GM23248 (cell line): Measurements from ENCODE around the gene HEBP1. TPM values are rescaled to one million over a fixed set of nuclear protein-coding genes. Genes with fewer than 3 reads are reported as not detected.

ENCODE experiments used
- DNase-seq: peaks from one replicate; pipeline ENCODE4 v3.0.0-alpha.2; 2015
- H2AFZ ChIP-seq: fragments of 200-600 bp; sonication (generic); 2 replicates; pipeline ENCODE4 v1.6.1; 2016; ENCODE audit warnings: antibody characterized with exemption
- H3F3A ChIP-seq: fragments of 200-600 bp; sonication (generic); 2 replicates; pipeline ENCODE4 v1.6.1; 2016; ENCODE audit warnings: mild to moderate bottlenecking, antibody characterized with exemption, mixed run types; ENCODE audit not compliant: insufficient read depth
- H3K27ac ChIP-seq: fragments of 200-600 bp; sonication (generic); 2 replicates; pipeline ENCODE4 v1.5.1; 2016; ENCODE audit warnings: mild to moderate bottlenecking
- H3K27me3 ChIP-seq: fragments of 200-600 bp; sonication (generic); replicated peaks from 2 replicates; pipeline ENCODE4 v1.6.1; 2016; ENCODE audit warnings: mild to moderate bottlenecking; ENCODE audit not compliant: insufficient read depth
- H3K36me3 ChIP-seq: fragments of 200-600 bp; sonication (generic); 2 replicates; pipeline ENCODE4 v1.6.1; 2016; ENCODE audit warnings: low read depth, mild to moderate bottlenecking
- H3K4me1 ChIP-seq: fragments of 200-600 bp; sonication (generic); 2 replicates; pipeline ENCODE4 v1.6.1; 2016; ENCODE audit warnings: mild to moderate bottlenecking; ENCODE audit not compliant: insufficient read depth
- H3K4me2 ChIP-seq: fragments of 200-600 bp; sonication (generic); one replicate; pipeline ENCODE4 v1.6.1; 2016; ENCODE audit warnings: mild to moderate bottlenecking; ENCODE audit not compliant: unreplicated experiment
- H3K4me3 ChIP-seq: fragments of 200-600 bp; sonication (generic); 2 replicates; pipeline ENCODE4 v1.5.1; 2016; ENCODE audit warnings: mild to moderate bottlenecking
- H3K79me2 ChIP-seq: fragments of 200-600 bp; sonication (generic); 2 replicates; pipeline ENCODE4 v1.6.1; 2016; ENCODE audit warnings: mild to moderate bottlenecking; ENCODE audit not compliant: insufficient read depth
- H3K9ac ChIP-seq: fragments of 200-600 bp; sonication (generic); 2 replicates; pipeline ENCODE4 v1.6.1; 2016; ENCODE audit warnings: mild to moderate bottlenecking
- H3K9me2 ChIP-seq: fragments of 200-600 bp; sonication (generic); 2 replicates; pipeline ENCODE4 v1.6.1; 2016; ENCODE audit warnings: mixed run types, mild to moderate bottlenecking, moderate library complexity; ENCODE audit not compliant: insufficient read depth
- H3K9me3 ChIP-seq: fragments of 200-600 bp; sonication (generic); one replicate; pipeline ENCODE4 v1.6.1; 2017; ENCODE audit warnings: low read depth
- H4K20me1 ChIP-seq: fragments of 200-600 bp; sonication (generic); 2 replicates; pipeline ENCODE4 v1.6.0; 2016; ENCODE audit not compliant: insufficient read depth
- EZH2 ChIP-seq: fragments of 200-600 bp; sonication (generic); IDR thresholded peaks from 2 replicates; pipeline ENCODE4 v1.6.1; 2018; ENCODE audit warnings: antibody characterized with exemption, mild to moderate bottlenecking; ENCODE audit not compliant: insufficient read depth, poor library complexity, severe bottlenecking
- EZH2phosphoT487 ChIP-seq: fragments of 200-600 bp; sonication (generic); IDR thresholded peaks from 2 replicates; pipeline ENCODE4 v1.6.1; 2018; ENCODE audit warnings: antibody characterized with exemption, moderate library complexity, mild to moderate bottlenecking, low read depth; ENCODE audit not compliant: insufficient read depth
- WGBS, 2 experiments: methylation state at CpG; one replicate each; pipeline ENCODE4 v1.1.6; 2015 to 2017; ENCODE audit warnings: low lambda C conversion rate in 2 of 2, low coverage in 1 of 2; ENCODE audit errors: missing lambda C conversion rate in 2 of 2; 5-methylcytosine and 5-hydroxymethylcytosine counted together
- in situ Hi-C: fragments of 300-500 bp; cut with MboI; formaldehyde crosslinking; loops from 2 replicates; pipeline ENCODE4 v1.15.0; 2020
- polyA plus RNA-seq: library from polyadenylated mRNA; unstranded; fragments of >200 nt; fragmentation: Nextera tagmentation; extraction: Ambion mirVana; gene quantifications from 2 replicates; pipeline ENCODE4 v1.2.1, GENCODE V29; 2016
- total RNA-seq: library from RNA; depleted of rRNA; stranded (reverse); fragments of >200 nt; shearing (Covaris generic); gene quantifications from 2 replicates; pipeline ENCODE4 v1.2.3, GENCODE V29; 2014

HEBP1 gene
- total and polyA plus RNA-seq, 2 experiments from 2014 or later, result 17.4 to 83.0 TPM

DNA sequence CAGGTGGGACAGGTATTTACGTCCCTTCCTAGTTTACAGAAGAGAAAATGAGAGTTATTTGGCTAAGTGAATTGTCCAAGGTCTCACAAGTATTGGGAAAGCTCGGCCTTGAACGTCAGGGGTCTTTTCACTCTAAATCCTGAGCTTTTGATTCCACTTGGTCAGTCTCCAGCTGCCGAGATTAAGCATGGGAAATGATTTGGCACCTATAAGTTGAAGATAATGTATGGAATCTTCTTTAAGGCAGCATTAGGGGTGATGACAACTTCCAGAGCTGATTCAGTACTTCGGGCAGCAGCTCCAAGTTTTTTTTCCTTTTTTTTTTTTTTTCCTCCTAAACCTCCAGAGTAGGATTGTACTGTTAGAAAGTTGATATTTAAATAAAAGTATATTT, 44.8 kb upstream of the HEBP1 start:
- peak; percentile 51 for DNase-seq

DNA sequence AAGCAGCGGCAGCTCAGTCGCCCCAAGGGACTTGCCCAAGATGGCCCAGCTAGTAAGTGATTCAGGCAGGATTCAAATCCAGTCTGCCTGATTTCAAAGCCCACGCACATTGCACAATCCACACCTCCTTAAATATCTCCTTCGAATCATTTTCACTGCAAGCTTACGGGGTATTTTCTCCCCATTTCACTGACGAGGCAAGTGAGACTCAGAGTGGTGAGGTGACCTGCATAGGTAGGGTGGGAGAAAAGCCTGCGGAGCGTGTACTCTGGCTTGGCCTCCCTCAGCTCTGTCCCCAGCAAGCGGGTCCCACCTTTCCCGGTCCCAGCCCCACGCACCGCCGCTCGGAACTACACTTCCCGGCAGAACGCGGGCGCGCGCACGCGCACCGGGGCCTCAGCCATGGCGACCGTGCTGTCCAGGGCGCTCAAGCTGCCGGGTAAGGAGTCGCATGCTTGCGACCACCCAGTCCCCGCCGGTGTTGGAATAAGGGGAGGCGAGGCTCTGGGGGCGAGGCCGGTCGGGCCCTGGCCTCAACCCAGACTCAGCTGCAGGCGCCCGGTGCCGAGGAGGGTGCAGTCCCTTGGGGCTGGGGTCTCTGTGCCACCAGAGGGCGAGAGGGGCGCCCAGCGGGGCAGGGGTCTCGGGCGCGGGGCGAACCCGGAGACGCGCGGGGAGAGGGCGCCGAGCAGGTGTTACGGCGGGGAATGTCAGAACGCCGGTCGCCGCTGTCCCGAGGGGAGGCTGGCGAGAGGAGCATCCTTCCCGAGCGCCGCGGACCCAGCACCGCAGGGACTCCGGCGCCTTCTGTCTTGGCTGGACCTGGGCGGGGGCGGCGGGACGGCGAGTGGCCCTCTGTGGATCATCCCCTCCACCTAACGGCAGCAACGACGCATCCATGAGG, 44.2 kb upstream of the HEBP1 start, which contains the start of gene FAM234B:
Gene FAM234B (plus strand): TSS at position 380 of the 904 bp plus-strand sequence. CDS start 23 bp downstream, at position 403.
- Histone ChIP-seq H3K79me2 (peaks cover 44% of the 10 kb centered on the region), H3K4me3 (peak within 1 kb of the TSS; percentile 90), H3K27ac (no peak within 1 kb of the TSS), H3K36me3 (no peaks in the 10 kb centered on the region), H4K20me1 (no peaks in the 10 kb centered on the region), H3K27me3 (no peaks in the 10 kb centered on the region), H3K9ac (peak within 1 kb of the TSS; percentile 47), H3K4me1 (peaks cover 3% of the 10 kb centered on the region), H3K9me2 (no peaks in the 10 kb centered on the region), H2AFZ (peak within 1 kb of the TSS; percentile 97), H3K9me3 (no peaks in the 10 kb centered on the region), H3K4me2 (peak within 1 kb of the TSS; percentile 78), H3F3A (peaks cover 2% of the 10 kb centered on the region)
- in situ Hi-C loops, result loop anchor here (25.0 kb wide), 1 partner anchor 493 kb away; no protein-coding TSS in a partner anchor
- DNase-seq, result peak; percentile 89
- WGBS, 2 experiments, result 1% methylated on average over 46 to 74 of the region's 74 CpGs
- TF ChIP-seq EZH2, result no peak
- TF ChIP-seq EZH2phosphoT487, result no peak

More for the DNA sequence above, 44.8 kb upstream of the HEBP1 start:
- Histone ChIP-seq H3K4me3 (peak overlapping the region; percentile 90), H3K4me1 (peaks cover 9% of the 10 kb centered on the region), H3K4me2 (peak overlapping the region; percentile 78), H2AFZ (peak overlapping the region; percentile 97), H3K27me3 (no peaks in the 10 kb centered on the region), H3K9me2 (no peaks in the 10 kb centered on the region), H3F3A (peaks cover 8% of the 10 kb centered on the region), H3K36me3 (no peaks in the 10 kb centered on the region), H3K27ac (no peak overlapping the region), H3K9me3 (no peaks in the 10 kb centered on the region), H3K79me2 (peaks cover 44% of the 10 kb centered on the region), H4K20me1 (no peaks in the 10 kb centered on the region), H3K9ac (peak overlapping the region; percentile 47)
- TF ChIP-seq EZH2phosphoT487 (no peak), EZH2 (no peak)
- WGBS, 2 experiments, result 1 to 3% methylated on average over 5 of the region's 5 CpGs
- in situ Hi-C loops, result loop anchor here (25.0 kb wide), 1 partner anchor 492 kb away; no protein-coding TSS in a partner anchor

GRCh38 chr12:13042666-13043230, 42.7 kb upstream of the HEBP1 start:
- in situ Hi-C loops, result loop anchor here (25.0 kb wide), 1 partner anchor 495 kb away; no protein-coding TSS in a partner anchor
- no peaks in the 10 kb centered on the region for H4K20me1 ChIP-seq
- no peak overlapping the region for H3K9ac ChIP-seq
- WGBS, 2 experiments, result 82% methylated on average over 4 of the region's 4 CpGs
- no peaks in the 10 kb centered on the region for H3K9me2 ChIP-seq
- no peak for TF ChIP-seq EZH2
- no peak for TF ChIP-seq EZH2phosphoT487
- peaks cover 13% of the 10 kb centered on the region for H3K4me1 ChIP-seq
- no peaks in the 10 kb centered on the region for H3K27me3 ChIP-seq
- no peaks in the 10 kb centered on the region for H3K36me3 ChIP-seq
- H3K4me2 ChIP-seq, result no peak overlapping the region
- DNase-seq, result no peak
- no peak overlapping the region for H2AFZ ChIP-seq
- peaks cover 7% of the 10 kb centered on the region for H3F3A ChIP-seq
- H3K9me3 ChIP-seq, result no peaks in the 10 kb centered on the region
- H3K27ac ChIP-seq, result no peak overlapping the region
- H3K4me3 ChIP-seq, result no peak overlapping the region
- peaks cover 29% of the 10 kb centered on the region for H3K79me2 ChIP-seq

- Histone ChIP-seq H3K4me2 (no peak overlapping the region), H3K4me3 (no peak overlapping the region), H3K79me2 (peaks cover 13% of the 10 kb centered on the region), H3K9me3 (no peaks in the 10 kb centered on the region), H3K9ac (no peak overlapping the region), H3K4me1 (peaks cover 13% of the 10 kb centered on the region), H2AFZ (no peak overlapping the region), H3K27me3 (no peaks in the 10 kb centered on the region), H3K36me3 (no peaks in the 10 kb centered on the region), H4K20me1 (no peaks in the 10 kb centered on the region), H3K9me2 (no peaks in the 10 kb centered on the region), H3K27ac (no peak overlapping the region), H3F3A (peaks cover 7% of the 10 kb centered on the region)
- in situ Hi-C loops, result loop anchor here (25.0 kb wide), 1 partner anchor 496 kb away; no protein-coding TSS in a partner anchor
- TF ChIP-seq EZH2 (no peak), EZH2phosphoT487 (no peak)
- 90 to 100% methylated on average over 2 of the region's 2 CpGs for WGBS, 2 experiments
- DNase-seq, result no peak
These were observed 41.2 kb upstream of the HEBP1 start for GRCh38 chr12:13041224-13041623.
